GM19324 (cell line): ENCODE data around the gene SEC61B.

Experiments used
- ATAC-seq: cut with Tn5 transposase; IDR thresholded peaks from one replicate; pipeline ENCODE4 v1.9.1; 2021; ENCODE audit warnings: mild to moderate bottlenecking, moderate library complexity; ENCODE audit not compliant: unreplicated experiment, low FRiP score

SEC61B gene

GRCh38 chr9:99221621-99222415 lies at the start of gene SEC61B, which contains the start of gene ALG2:
Gene SEC61B (plus strand): TSS chr9:99222282. CDS start chr9:99222364, 82 bp downstream.
Gene ALG2 (minus strand): TSS chr9:99221942. CDS start chr9:99221894, 48 bp downstream.
- ATAC-seq = peak; percentile 88

GRCh38 chr9:99173570-99174504 lies 48.2 kb upstream of the SEC61B start:
- ATAC-seq = no peak

GRCh38 chr9:99176527-99177013 lies 45.5 kb upstream of the SEC61B start:
- ATAC-seq = no peak

GRCh38 chr9:99177576-99178366 lies 44.3 kb upstream of the SEC61B start:
- ATAC-seq = no peak

GRCh38 chr9:99178912-99179872 lies 42.9 kb upstream of the SEC61B start:
- no peak for ATAC-seq

- ATAC-seq = no peak
These were observed 41.9 kb upstream of the SEC61B start for GRCh38 chr9:99180199-99180598.

- no peak for ATAC-seq
These were observed 41.4 kb upstream of the SEC61B start for GRCh38 chr9:99180662-99181061.

- no peak for ATAC-seq
These were observed 40.9 kb upstream of the SEC61B start for GRCh38 chr9:99181206-99181605.

- ATAC-seq = no peak
These were observed 40.5 kb upstream of the SEC61B start for GRCh38 chr9:99181621-99182020.

GRCh38 chr9:99182356-99182755 lies 39.7 kb upstream of the SEC61B start:
- no peak for ATAC-seq

- no peak for ATAC-seq
These were observed 38.5 kb upstream of the SEC61B start for GRCh38 chr9:99183616-99184015.

GRCh38 chr9:99184110-99184474 lies 38.0 kb upstream of the SEC61B start:
- ATAC-seq = no peak

GRCh38 chr9:99184475-99185347 lies 37.4 kb upstream of the SEC61B start:
- peak; percentile 54 for ATAC-seq

GRCh38 chr9:99185348-99185632 lies 36.8 kb upstream of the SEC61B start:
- ATAC-seq = no peak

- ATAC-seq = no peak
These were observed 36.1 kb upstream of the SEC61B start for GRCh38 chr9:99185934-99186333.

- ATAC-seq = no peak
These were observed 34.8 kb upstream of the SEC61B start for GRCh38 chr9:99187311-99187710.

- no peak for ATAC-seq
These were observed 32.9 kb upstream of the SEC61B start for GRCh38 chr9:99189186-99189585.

- ATAC-seq = no peak
These were observed 32.0 kb upstream of the SEC61B start for GRCh38 chr9:99189887-99190596.
